Testis (tissue), 3 donors: Measurements from ENCODE around the gene RELA. TPM values are rescaled to one million over a fixed set of nuclear protein-coding genes. Genes with fewer than 3 reads are reported as not detected.

Experiments used
- DNase-seq: peaks from one replicate; pipeline ENCODE4 v3.0.0-alpha.2; 2019
- H3K27ac ChIP-seq, 2 donors: fragments of 200-600 bp; sonication (generic); one replicate each; pipeline ENCODE4 v1.5.1; 2019
- H3K27me3 ChIP-seq: fragments of 200-600 bp; sonication (generic); one replicate; pipeline ENCODE4 v1.5.1; 2019
- H3K36me3 ChIP-seq: fragments of 200-600 bp; sonication (generic); one replicate; pipeline ENCODE4 v1.5.1; 2017; ENCODE audit warnings: low read depth; ENCODE audit errors: missing control alignments
- H3K4me1 ChIP-seq: fragments of 200-600 bp; sonication (generic); one replicate; pipeline ENCODE4 v1.5.1; 2019
- H3K4me3 ChIP-seq, 2 donors: fragments of 200-600 bp; sonication (generic); one replicate each; pipeline ENCODE4 v1.5.1; 2017 to 2019
- H3K9me3 ChIP-seq: fragments of 200-600 bp; sonication (generic); one replicate; pipeline ENCODE4 v1.5.1; 2017
- POLR2A ChIP-seq: fragments of 450-650 bp; IDR thresholded peaks from one replicate; pipeline ENCODE4 v1.6.1; 2017; ENCODE audit warnings: antibody characterized with exemption, mild to moderate bottlenecking, moderate library complexity
- WGBS, 2 donors: methylation state at CpG; one replicate each; pipeline ENCODE4 v1.1.5; 2018; 5-methylcytosine and 5-hydroxymethylcytosine counted together
- intact Hi-C: fragments of 100-400 bp; cut with DNase I; formaldehyde crosslinking; loops from one replicate; pipeline ENCODE4 v1.15.1; 2023; ENCODE audit warnings: low total_unique reads
- polyA plus RNA-seq: library from polyadenylated mRNA; stranded (reverse); fragments of 350-450 nt; fragmentation: Illumina TruSeq; extraction: RNeasy Lipid Tissue Mini Kit (QIAGEN cat#74804); gene quantifications from one replicate; pipeline ENCODE4 v1.2.3, GENCODE V29; 2014; ENCODE audit warnings: low read depth, low replicate concordance; ENCODE audit not compliant: insufficient read depth
- total RNA-seq, 2 donors: library from RNA; depleted of rRNA; stranded (reverse); fragments of >200 nt; gene quantifications; one replicate each; pipeline ENCODE4 v1.2.3, GENCODE V29; 2016
- TF ChIP-seq, protein P1 (sequence below), 3 experiments: fragments of 450-650 bp in 2 of 3; fragments of 200-600 bp in 1 of 3; sonication (generic) in 1 of 3; IDR thresholded peaks; one replicate each; pipeline ENCODE4 v1.5.1; 2016 to 2019; ENCODE audit warnings: antibody characterized with exemption in 3 of 3, mild to moderate bottlenecking in 2 of 3, moderate library complexity in 1 of 3

RELA gene
- total and polyA plus RNA-seq, 3 donors from 2014 or later: 47.5 to 82.0 (median 64.9) TPM

GRCh38 chr11:65700399-65700798 lies 37.7 kb upstream of the RELA start:
- 82 to 87% methylated on average over 3 of the region's 3 CpGs for WGBS, 2 donors
- H3K36me3 ChIP-seq: no peaks in the 10 kb centered on the region
- H3K27ac ChIP-seq: no peak overlapping the region
- TF ChIP-seq POLR2A: no peak
- TF ChIP-seq, protein P1, sequence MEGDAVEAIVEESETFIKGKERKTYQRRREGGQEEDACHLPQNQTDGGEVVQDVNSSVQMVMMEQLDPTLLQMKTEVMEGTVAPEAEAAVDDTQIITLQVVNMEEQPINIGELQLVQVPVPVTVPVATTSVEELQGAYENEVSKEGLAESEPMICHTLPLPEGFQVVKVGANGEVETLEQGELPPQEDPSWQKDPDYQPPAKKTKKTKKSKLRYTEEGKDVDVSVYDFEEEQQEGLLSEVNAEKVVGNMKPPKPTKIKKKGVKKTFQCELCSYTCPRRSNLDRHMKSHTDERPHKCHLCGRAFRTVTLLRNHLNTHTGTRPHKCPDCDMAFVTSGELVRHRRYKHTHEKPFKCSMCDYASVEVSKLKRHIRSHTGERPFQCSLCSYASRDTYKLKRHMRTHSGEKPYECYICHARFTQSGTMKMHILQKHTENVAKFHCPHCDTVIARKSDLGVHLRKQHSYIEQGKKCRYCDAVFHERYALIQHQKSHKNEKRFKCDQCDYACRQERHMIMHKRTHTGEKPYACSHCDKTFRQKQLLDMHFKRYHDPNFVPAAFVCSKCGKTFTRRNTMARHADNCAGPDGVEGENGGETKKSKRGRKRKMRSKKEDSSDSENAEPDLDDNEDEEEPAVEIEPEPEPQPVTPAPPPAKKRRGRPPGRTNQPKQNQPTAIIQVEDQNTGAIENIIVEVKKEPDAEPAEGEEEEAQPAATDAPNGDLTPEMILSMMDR (IDR thresholded peaks at IDR 0.05): no peak
- no peak for DNase-seq
- H3K9me3 ChIP-seq: no peaks in the 10 kb centered on the region
- intact Hi-C loops: no loop called here
- H3K4me3 ChIP-seq: no peak overlapping the region
- H3K4me1 ChIP-seq: peaks cover 4% of the 10 kb centered on the region
- H3K27me3 ChIP-seq: no peaks in the 10 kb centered on the region

- H3K4me1 ChIP-seq: peaks cover 4% of the 10 kb centered on the region
- TF ChIP-seq, protein P1 (IDR thresholded peaks at IDR 0.05): no peak
- TF ChIP-seq POLR2A: no peak
- H3K9me3 ChIP-seq: no peaks in the 10 kb centered on the region
- H3K27ac ChIP-seq: no peak overlapping the region
- H3K27me3 ChIP-seq: no peaks in the 10 kb centered on the region
- 81 to 88% methylated on average over 7 of the region's 7 CpGs for WGBS, 2 donors
- DNase-seq: no peak
- intact Hi-C loops: no loop called here
- H3K36me3 ChIP-seq: no peaks in the 10 kb centered on the region
- no peak overlapping the region for H3K4me3 ChIP-seq
Observed at GRCh38 chr11:65699306-65699705, 36.6 kb upstream of the RELA start.

DNA sequence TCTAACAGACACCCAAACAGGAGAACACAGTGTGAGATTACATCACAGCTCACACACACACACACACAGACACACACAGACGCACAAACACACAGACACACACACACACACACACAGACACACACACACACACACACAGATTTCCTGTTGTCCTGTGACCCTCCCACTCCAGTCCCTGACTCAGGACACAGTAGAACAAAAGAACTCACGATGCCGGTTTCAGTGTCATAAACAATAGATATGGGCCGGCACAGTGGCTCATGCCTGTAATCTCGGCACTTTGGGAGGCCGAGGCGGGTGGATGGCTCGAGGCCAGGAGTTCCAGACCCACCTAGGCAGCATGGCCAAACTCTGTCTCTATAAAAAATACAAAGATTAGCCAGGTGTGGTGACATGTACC lies 35.5 kb upstream of the RELA start:
- no peaks in the 10 kb centered on the region for H3K36me3 ChIP-seq
- TF ChIP-seq, protein P1 (IDR thresholded peaks at IDR 0.05): no peak
- no peak for TF ChIP-seq POLR2A
- no peak overlapping the region for H3K27ac ChIP-seq
- intact Hi-C loops: no loop called here
- WGBS, 2 donors: 37 to 59% methylated on average over 8 of the region's 8 CpGs
- DNase-seq: no peak
- H3K4me1 ChIP-seq: peaks cover 4% of the 10 kb centered on the region
- no peaks in the 10 kb centered on the region for H3K27me3 ChIP-seq
- no peak overlapping the region for H3K4me3 ChIP-seq
- H3K9me3 ChIP-seq: no peaks in the 10 kb centered on the region

DNA sequence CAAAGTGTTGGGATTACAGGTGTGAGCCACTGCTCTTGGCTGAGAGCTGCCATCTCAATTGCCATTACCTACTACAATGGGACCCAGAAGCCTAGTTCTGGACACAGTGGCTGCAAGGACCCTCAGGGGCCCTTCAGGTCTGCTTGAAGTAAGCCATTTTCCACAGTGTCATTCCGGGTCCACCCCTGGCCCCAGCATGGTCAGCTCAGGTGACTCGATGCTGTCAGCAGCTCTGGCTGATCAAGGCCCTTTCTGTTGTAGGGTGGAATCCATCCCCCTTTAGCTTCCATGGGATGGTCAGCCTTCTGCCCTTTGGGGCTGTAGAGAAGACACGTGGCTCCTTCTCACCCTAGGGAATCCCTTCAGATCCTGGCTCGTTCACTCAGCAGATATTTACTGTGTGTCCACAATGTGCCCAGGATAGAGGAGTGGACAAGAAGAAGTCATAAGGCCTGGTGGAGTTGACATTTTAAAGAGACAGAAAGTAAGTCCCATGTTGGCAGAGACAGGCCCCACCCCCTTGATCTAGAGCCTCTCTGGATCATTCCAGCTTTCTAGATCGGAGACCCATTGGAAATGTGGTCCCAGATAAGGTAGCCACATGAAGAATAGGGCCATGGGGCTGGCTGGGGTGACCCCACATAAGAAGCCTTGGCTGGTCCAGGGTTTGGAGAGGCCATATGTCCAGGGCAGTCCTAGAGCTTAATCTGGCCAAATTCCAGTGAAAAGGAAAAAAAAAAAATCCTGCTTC lies 34.3 kb upstream of the RELA start:
- peaks cover 4% of the 10 kb centered on the region for H3K4me1 ChIP-seq
- TF ChIP-seq, protein P1 (IDR thresholded peaks at IDR 0.05): no peak
- TF ChIP-seq POLR2A: no peak
- H3K27me3 ChIP-seq: no peaks in the 10 kb centered on the region
- H3K4me3 ChIP-seq: no peak overlapping the region
- WGBS, 2 donors: 82 to 85% methylated on average over 3 to 5 of the region's 5 CpGs
- intact Hi-C loops: no loop called here
- no peaks in the 10 kb centered on the region for H3K36me3 ChIP-seq
- no peaks in the 10 kb centered on the region for H3K9me3 ChIP-seq
- H3K27ac ChIP-seq: no peak overlapping the region
- no peak for DNase-seq
